Memory B cell (primary cell): ENCODE data around the gene NR2C2.

Experiments
- ATAC-seq: fragments of 150-1000 bp; cut with Tn5 transposase; 2 replicates; pipeline ENCODE4 v1.10.0; 2021; ENCODE audit warnings: low read depth, mild to moderate bottlenecking, moderate library complexity
- DNase-seq, 2 donors: peaks; one replicate each; pipeline ENCODE4 v3.0.0; 2022; ENCODE audit warnings: low spot score in 2 of 2
- H3K27ac Mint-ChIP-seq: one replicate; pipeline ENCODE4 v1.8.0; 2022; ENCODE audit warnings: mild to moderate bottlenecking, moderate library complexity, mixed read lengths
- H3K27me3 Mint-ChIP-seq: one replicate; pipeline ENCODE4 v1.8.0; 2022; ENCODE audit warnings: mixed read lengths
- H3K36me3 Mint-ChIP-seq: one replicate; pipeline ENCODE4 v1.8.0; 2022; ENCODE audit warnings: mild to moderate bottlenecking, mixed read lengths
- H3K4me1 Mint-ChIP-seq: one replicate; pipeline ENCODE4 v1.8.0; 2022; ENCODE audit warnings: mixed read lengths
- H3K4me3 Mint-ChIP-seq: one replicate; pipeline ENCODE4 v1.8.0; 2022; ENCODE audit warnings: mild to moderate bottlenecking, moderate library complexity, mixed read lengths
- H3K9me3 Mint-ChIP-seq: one replicate; pipeline ENCODE4 v1.8.0; 2022; ENCODE audit warnings: mixed read lengths

NR2C2 gene

GRCh38 chr3:14913926-14914778 is 33.2 kb upstream of the NR2C2 start:
- ATAC-seq (no peak), DNase-seq (no peak)
- Mint-ChIP-seq H3K9me3 (no peaks in the 10 kb centered on the region), H3K36me3 (no peaks in the 10 kb centered on the region), H3K27me3 (peaks cover 18% of the 10 kb centered on the region), H3K27ac (no peak overlapping the region), H3K4me1 (no peaks in the 10 kb centered on the region), H3K4me3 (no peak overlapping the region)

GRCh38 chr3:14914779-14915117 is 32.6 kb upstream of the NR2C2 start:
- no peaks in the 10 kb centered on the region for H3K36me3 Mint-ChIP-seq
- no peak for DNase-seq
- no peak overlapping the region for H3K27ac Mint-ChIP-seq
- peaks cover 18% of the 10 kb centered on the region for H3K27me3 Mint-ChIP-seq
- ATAC-seq, result no peak
- no peaks in the 10 kb centered on the region for H3K4me1 Mint-ChIP-seq
- no peak overlapping the region for H3K4me3 Mint-ChIP-seq
- H3K9me3 Mint-ChIP-seq, result no peaks in the 10 kb centered on the region

DNA sequence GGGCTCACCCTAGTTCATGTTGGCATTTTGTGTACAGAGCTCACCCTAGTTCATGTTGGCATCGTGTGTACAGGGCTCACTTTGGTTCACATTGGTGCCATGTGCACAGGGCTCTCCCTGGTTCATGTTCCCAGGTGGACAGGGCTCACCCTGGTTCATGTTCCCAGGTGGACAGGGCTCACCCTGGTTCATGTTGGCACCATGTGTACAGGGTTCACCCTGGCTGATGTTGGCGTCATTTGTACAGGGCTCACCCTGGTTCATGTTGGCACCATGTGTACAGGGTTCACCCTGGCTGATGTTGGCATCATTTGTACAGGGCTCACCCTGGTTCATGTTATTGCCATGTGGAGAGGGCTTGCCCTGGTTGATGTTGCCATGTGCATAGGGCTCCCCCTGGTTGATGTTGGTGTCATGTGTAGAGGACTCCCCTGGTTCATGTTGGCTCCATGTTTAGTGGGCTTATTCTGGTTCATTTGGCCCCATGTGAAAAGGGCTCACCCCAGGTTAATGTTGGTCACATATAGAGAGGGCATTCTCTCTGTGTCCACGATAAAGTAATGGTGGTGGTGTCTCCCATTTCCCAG is 31.7 kb upstream of the NR2C2 start:
- Mint-ChIP-seq H3K36me3 (no peaks in the 10 kb centered on the region), H3K4me1 (no peaks in the 10 kb centered on the region), H3K9me3 (no peaks in the 10 kb centered on the region), H3K4me3 (no peak overlapping the region), H3K27me3 (peaks cover 18% of the 10 kb centered on the region), H3K27ac (no peak overlapping the region)
- no peak for ATAC-seq
- DNase-seq, result no peak

GRCh38 chr3:14918356-14918860 is 29.0 kb upstream of the NR2C2 start:
- no peak for DNase-seq
- no peaks in the 10 kb centered on the region for H3K36me3 Mint-ChIP-seq
- H3K4me3 Mint-ChIP-seq, result no peak overlapping the region
- H3K9me3 Mint-ChIP-seq, result no peaks in the 10 kb centered on the region
- H3K27ac Mint-ChIP-seq, result no peak overlapping the region
- no peak for ATAC-seq
- peaks cover 13% of the 10 kb centered on the region for H3K27me3 Mint-ChIP-seq
- H3K4me1 Mint-ChIP-seq, result peaks cover 3% of the 10 kb centered on the region

- Mint-ChIP-seq H3K27ac (no peak overlapping the region), H3K36me3 (no peaks in the 10 kb centered on the region), H3K4me3 (no peak overlapping the region), H3K9me3 (no peaks in the 10 kb centered on the region), H3K4me1 (peaks cover 3% of the 10 kb centered on the region), H3K27me3 (peaks cover 4% of the 10 kb centered on the region)
- DNase-seq (no peak), ATAC-seq (no peak)
Observed at GRCh38 chr3:14920536-14920935, 26.8 kb upstream of the NR2C2 start.

DNA sequence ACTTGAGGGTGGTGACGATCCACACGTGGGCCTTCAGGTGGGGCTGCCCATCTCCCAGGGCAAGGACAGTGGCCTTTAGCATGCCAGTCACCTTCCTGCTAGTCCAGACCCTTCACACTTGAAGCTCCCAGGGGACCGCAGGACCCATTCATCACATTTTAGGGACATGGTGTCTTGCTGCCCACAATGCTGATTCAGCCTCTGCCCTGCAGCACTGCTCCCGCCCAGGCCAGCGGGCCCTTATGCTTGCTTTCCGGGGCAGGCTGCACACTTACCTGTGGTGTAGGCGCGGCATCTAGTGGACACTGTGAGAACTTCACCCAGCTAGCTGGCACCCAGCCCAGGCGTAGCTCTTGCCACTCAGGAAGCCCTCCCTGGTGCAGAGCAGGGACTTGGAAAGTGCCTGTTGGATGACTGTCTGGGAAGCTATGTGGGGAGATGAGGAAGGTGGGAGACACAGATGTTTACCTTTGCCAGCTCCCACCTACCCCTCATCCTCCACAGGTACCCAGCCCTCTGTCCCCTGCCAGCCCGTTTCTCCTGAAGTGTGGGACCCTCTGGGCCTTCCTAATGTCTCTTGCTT is 26.3 kb upstream of the NR2C2 start:
- Mint-ChIP-seq H3K36me3 (no peaks in the 10 kb centered on the region), H3K9me3 (no peaks in the 10 kb centered on the region), H3K4me1 (peaks cover 3% of the 10 kb centered on the region), H3K4me3 (no peak overlapping the region), H3K27ac (no peak overlapping the region), H3K27me3 (peaks cover 4% of the 10 kb centered on the region)
- DNase-seq, result peak; percentile 74 to 79
- ATAC-seq, result peak; percentile 93

DNA sequence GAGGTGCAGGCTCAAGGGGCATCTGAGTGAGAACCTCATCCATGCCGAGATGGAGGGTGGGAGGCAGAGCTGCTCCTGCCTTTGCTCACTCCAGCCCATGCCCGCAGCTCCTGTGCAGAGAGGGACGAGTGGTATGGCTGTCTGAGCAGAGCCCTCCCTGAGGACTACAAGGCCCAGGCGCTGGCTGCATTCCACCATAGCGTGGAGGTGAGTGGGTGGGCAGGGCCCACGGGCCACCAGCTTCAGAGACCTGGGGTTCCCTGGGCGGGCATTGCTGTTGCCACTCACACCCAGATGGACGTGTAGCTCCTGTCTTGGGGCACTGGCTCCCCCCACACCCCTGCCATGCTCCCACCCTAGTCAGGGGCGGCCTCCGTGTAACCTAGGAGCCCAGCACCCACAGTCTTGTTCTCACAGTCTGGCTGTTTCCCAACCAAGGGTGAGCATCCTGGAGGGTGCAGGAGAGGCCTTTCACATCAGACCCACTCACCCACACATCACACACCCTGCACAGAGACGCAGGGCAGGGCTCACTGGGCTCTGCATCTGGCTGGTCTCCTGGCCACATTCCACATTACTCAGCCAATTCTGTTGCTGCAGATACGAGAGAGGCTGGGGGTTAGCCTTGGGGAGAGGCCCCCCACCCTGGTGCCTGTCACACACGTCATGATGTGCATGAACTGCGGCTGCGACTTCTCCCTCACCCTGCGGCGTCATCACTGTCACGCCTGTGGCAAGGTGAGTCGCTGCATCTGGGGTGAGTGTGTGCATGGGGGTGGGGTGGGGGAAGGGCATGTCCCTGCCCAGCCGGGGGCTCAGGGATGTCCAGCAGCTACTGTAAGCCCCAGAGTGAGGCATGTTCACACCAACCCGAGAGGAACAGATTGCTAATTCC is 25.3 kb upstream of the NR2C2 start:
- peaks cover 4% of the 10 kb centered on the region for H3K27me3 Mint-ChIP-seq
- no peaks in the 10 kb centered on the region for H3K9me3 Mint-ChIP-seq
- DNase-seq (no peak), ATAC-seq (no peak)
- no peak overlapping the region for H3K27ac Mint-ChIP-seq
- H3K4me3 Mint-ChIP-seq, result no peak overlapping the region
- H3K36me3 Mint-ChIP-seq, result no peaks in the 10 kb centered on the region
- H3K4me1 Mint-ChIP-seq, result peaks cover 3% of the 10 kb centered on the region

DNA sequence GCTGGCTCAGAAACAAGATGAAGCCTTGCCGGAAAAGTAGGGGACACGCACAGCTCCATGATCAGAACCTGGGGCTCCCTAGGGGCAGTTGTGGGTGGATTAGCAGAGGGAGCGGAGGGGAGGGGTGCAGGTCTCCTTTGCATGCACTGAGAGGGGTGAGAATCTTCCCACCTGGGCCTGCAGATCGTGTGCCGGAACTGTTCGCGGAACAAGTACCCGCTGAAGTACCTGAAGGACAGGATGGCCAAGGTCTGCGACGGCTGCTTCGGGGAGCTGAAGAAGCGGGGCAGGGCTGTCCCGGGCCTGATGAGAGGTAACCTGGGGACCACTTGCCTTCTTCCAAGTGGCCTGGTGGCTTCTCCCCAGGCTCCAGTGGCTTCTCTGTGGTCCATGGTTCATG is 24.5 kb upstream of the NR2C2 start:
- Mint-ChIP-seq H3K36me3 (no peaks in the 10 kb centered on the region), H3K4me1 (peaks cover 3% of the 10 kb centered on the region), H3K9me3 (no peaks in the 10 kb centered on the region), H3K4me3 (no peak overlapping the region), H3K27me3 (peaks cover under 1% of the 10 kb centered on the region), H3K27ac (no peak overlapping the region)
- no peak for ATAC-seq
- no peak for DNase-seq

DNA sequence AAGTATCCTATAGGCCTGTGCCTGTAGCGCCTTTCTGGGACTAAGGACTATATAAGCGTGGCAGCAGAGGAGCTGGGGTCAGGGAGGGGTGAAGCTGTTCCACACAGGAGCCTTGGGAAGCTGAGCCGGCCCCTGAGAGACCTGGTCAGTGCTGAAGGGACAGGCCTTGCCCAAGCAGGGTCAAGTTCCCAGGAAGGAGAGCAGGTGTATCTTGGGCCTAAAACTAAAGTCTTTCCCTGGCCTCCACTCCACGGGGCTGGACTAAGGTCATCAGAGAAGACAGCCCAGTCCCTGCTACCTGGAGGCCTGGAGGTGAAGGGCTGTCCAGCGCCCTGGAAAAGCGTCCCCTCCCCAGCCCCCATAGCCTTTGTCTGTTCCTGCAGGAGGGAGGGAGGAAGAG is 23.9 kb upstream of the NR2C2 start:
- peaks cover 3% of the 10 kb centered on the region for H3K4me1 Mint-ChIP-seq
- H3K9me3 Mint-ChIP-seq, result no peaks in the 10 kb centered on the region
- ATAC-seq, result no peak
- no peak overlapping the region for H3K27ac Mint-ChIP-seq
- DNase-seq, result no peak
- no peaks in the 10 kb centered on the region for H3K27me3 Mint-ChIP-seq
- H3K4me3 Mint-ChIP-seq, result no peak overlapping the region
- no peaks in the 10 kb centered on the region for H3K36me3 Mint-ChIP-seq

- Mint-ChIP-seq H3K27me3 (no peaks in the 10 kb centered on the region), H3K36me3 (no peaks in the 10 kb centered on the region), H3K27ac (no peak overlapping the region), H3K4me3 (no peak overlapping the region), H3K9me3 (no peaks in the 10 kb centered on the region), H3K4me1 (peaks cover 3% of the 10 kb centered on the region)
- ATAC-seq (peak; percentile 59), DNase-seq (peak in 1 of 2 donors; percentile 28)
Observed at GRCh38 chr3:14925729-14926591, 21.4 kb upstream of the NR2C2 start.

DNA sequence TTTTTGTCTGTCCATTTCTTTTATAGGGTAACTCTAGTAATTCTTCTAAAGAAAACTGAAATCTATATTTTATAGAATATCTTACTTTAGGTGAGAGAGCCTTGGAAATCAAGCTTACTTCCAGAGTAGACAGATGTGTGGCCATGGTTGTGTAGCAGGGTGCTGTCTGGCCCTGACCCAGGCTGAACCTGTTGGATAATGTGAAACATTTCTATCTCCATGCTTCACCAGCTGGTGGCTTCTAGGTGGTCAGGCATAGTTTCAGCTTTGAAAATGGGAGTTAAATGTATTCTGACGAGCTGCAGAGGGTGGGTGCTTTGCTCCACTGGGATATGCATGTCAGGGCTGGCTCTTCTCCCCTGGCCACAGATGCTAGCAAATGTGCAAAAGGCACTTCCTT is 20.8 kb upstream of the NR2C2 start:
- Mint-ChIP-seq H3K27ac (no peak overlapping the region), H3K9me3 (no peaks in the 10 kb centered on the region), H3K4me1 (no peaks in the 10 kb centered on the region), H3K4me3 (no peak overlapping the region), H3K27me3 (no peaks in the 10 kb centered on the region), H3K36me3 (no peaks in the 10 kb centered on the region)
- DNase-seq (no peak), ATAC-seq (no peak)

DNA sequence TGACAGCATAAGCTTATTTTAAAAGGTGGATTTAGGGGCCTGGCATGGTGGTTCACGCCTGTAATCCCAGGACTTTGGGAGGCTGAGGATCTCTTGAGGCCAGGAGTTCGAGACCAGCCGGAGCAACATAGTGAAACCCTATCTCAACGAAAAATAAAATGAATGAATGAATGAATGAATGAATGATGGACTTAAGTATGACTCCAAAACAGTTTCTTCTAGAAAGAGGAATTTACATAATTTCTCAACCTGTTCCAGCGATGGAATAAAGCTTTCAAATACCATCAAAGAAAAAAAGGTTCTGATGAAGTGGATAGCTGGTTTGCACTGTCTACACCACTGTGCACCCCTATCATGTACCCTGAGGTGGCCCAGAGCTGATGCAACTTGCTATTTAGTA is 20.1 kb upstream of the NR2C2 start:
- no peak for DNase-seq
- Mint-ChIP-seq H3K4me3 (no peak overlapping the region), H3K9me3 (no peaks in the 10 kb centered on the region), H3K4me1 (no peaks in the 10 kb centered on the region), H3K27me3 (no peaks in the 10 kb centered on the region), H3K36me3 (no peaks in the 10 kb centered on the region), H3K27ac (no peak overlapping the region)
- ATAC-seq, result no peak
